PFSK-1 (cell line): ENCODE data around the gene KLRC1.

ENCODE experiments used
- SIN3A ChIP-seq: IDR thresholded peaks from 2 replicates; pipeline ENCODE4 v1.6.1; 2012; ENCODE audit warnings: mild to moderate bottlenecking, low read length, moderate library complexity, borderline replicate concordance; ENCODE audit not compliant: insufficient read depth
- TF ChIP-seq, protein P1 (sequence below), 2 experiments: IDR thresholded peaks; 2 replicates each; pipeline versions ENCODE4 v1.6.1 to v1.8.0; 2011 to 2012; ENCODE audit warnings: low read depth in 2 of 2, low read length in 2 of 2, control low read depth in 1 of 2, inconsistent platforms in 1 of 2, mild to moderate bottlenecking in 1 of 2, moderate library complexity in 1 of 2; ENCODE audit not compliant: insufficient read depth in 1 of 2

DNA sequence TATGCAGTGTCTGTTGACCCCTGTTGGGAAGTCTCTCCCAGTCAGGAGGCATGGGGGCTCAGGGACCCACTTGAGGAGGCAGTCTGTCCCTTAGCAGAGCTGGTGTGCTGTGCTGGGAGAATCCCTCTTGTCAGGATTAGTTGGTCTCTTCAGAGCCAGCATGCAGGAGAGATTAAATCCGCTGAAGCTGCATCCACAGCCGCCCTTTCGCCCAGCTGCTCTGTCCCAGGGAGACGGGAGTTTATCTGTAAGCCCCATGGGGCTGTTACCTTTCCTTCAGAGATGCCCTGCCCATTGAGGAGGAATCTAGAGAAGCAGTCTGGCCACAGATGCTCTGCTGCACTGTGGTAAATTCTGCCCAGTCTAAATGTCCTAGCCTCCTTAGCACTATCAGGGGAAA, 13.1 kb upstream of the KLRC1 start:
- TF ChIP-seq, protein P1, sequence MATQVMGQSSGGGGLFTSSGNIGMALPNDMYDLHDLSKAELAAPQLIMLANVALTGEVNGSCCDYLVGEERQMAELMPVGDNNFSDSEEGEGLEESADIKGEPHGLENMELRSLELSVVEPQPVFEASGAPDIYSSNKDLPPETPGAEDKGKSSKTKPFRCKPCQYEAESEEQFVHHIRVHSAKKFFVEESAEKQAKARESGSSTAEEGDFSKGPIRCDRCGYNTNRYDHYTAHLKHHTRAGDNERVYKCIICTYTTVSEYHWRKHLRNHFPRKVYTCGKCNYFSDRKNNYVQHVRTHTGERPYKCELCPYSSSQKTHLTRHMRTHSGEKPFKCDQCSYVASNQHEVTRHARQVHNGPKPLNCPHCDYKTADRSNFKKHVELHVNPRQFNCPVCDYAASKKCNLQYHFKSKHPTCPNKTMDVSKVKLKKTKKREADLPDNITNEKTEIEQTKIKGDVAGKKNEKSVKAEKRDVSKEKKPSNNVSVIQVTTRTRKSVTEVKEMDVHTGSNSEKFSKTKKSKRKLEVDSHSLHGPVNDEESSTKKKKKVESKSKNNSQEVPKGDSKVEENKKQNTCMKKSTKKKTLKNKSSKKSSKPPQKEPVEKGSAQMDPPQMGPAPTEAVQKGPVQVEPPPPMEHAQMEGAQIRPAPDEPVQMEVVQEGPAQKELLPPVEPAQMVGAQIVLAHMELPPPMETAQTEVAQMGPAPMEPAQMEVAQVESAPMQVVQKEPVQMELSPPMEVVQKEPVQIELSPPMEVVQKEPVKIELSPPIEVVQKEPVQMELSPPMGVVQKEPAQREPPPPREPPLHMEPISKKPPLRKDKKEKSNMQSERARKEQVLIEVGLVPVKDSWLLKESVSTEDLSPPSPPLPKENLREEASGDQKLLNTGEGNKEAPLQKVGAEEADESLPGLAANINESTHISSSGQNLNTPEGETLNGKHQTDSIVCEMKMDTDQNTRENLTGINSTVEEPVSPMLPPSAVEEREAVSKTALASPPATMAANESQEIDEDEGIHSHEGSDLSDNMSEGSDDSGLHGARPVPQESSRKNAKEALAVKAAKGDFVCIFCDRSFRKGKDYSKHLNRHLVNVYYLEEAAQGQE (IDR thresholded peaks at IDR 0.05; ENCODE audit: insufficient read depth in 1 of 2, low read depth in 2 of 2, low read length in 2 of 2) = no peak
- TF ChIP-seq SIN3A = no peak
